HFFc6 (cell line): ENCODE measurements around the gene TGFBR2. TPM values are rescaled to one million over a fixed set of nuclear protein-coding genes. Genes with fewer than 3 reads are reported as not detected.
A peak's percentile ranks its signal among the peaks of the same experiment; 100 is the strongest.

Experiments
- DNase-seq: peaks from one replicate; pipeline ENCODE4 v3.0.0-alpha.2; 2018
- H3K27ac Mint-ChIP-seq: 2 replicates; pipeline ENCODE4 v1.8.0; 2020; ENCODE audit warnings: mild to moderate bottlenecking, mixed read lengths
- H3K27me3 Mint-ChIP-seq: 2 replicates; pipeline ENCODE4 v1.8.0; 2021; ENCODE audit warnings: mild to moderate bottlenecking, moderate library complexity, mixed read lengths; ENCODE audit not compliant: insufficient read depth
- H3K36me3 Mint-ChIP-seq: 2 replicates; pipeline ENCODE4 v1.8.0; 2021; ENCODE audit warnings: low read depth, mixed read lengths
- H3K4me1 Mint-ChIP-seq: 2 replicates; pipeline ENCODE4 v1.8.0; 2020; ENCODE audit warnings: low read depth, mixed read lengths
- H3K4me3 Mint-ChIP-seq: 2 replicates; pipeline ENCODE4 v1.8.0; 2020; ENCODE audit warnings: mild to moderate bottlenecking, moderate library complexity, mixed read lengths
- H3K9me3 Mint-ChIP-seq: 2 replicates; pipeline ENCODE4 v1.8.0; 2020; ENCODE audit warnings: mild to moderate bottlenecking, mixed read lengths
- total RNA-seq, 6 experiments: library from RNA; stranded (reverse); fragmentation: NEBNext Ultra II Directional; extraction: Animal tissue kit (Norgen Biotek cat#: 25700); gene quantifications; 2 replicates in 1 of 6; 3 replicates in 5 of 6; pipeline ENCODE4 v1.2.3, GENCODE V29; 2021
- TF ChIP-seq, protein P1 (sequence below): fragments of 200-600 bp; sonication (generic); IDR thresholded peaks from 2 replicates; pipeline ENCODE4 v1.5.0; 2021; ENCODE audit warnings: antibody characterized with exemption, mild to moderate bottlenecking

TGFBR2 gene
- total RNA-seq, 6 experiments from 2014 or later = 78.5 to 135 (median 118) TPM

DNA sequence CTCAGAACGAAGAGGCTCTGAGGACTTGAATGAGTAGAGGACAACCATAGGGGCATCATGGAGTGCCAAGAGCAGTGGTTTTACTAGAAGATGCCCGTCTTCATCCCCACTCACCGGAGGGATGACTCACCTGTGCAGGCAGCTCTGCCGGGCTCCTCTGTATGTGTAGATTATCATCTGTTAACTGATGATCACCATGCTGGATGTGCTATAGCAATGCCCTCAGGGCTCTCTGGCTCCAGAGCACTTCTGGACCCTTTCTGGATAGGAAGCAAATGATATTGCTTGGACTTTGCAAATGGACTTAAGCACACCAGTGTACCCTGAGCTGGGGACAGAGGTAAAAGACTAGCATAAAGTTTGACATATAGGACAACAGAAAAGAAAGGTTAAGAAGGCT is 10.2 kb upstream of the TGFBR2 start:
- TF ChIP-seq, protein P1, sequence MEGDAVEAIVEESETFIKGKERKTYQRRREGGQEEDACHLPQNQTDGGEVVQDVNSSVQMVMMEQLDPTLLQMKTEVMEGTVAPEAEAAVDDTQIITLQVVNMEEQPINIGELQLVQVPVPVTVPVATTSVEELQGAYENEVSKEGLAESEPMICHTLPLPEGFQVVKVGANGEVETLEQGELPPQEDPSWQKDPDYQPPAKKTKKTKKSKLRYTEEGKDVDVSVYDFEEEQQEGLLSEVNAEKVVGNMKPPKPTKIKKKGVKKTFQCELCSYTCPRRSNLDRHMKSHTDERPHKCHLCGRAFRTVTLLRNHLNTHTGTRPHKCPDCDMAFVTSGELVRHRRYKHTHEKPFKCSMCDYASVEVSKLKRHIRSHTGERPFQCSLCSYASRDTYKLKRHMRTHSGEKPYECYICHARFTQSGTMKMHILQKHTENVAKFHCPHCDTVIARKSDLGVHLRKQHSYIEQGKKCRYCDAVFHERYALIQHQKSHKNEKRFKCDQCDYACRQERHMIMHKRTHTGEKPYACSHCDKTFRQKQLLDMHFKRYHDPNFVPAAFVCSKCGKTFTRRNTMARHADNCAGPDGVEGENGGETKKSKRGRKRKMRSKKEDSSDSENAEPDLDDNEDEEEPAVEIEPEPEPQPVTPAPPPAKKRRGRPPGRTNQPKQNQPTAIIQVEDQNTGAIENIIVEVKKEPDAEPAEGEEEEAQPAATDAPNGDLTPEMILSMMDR = no peak
- Mint-ChIP-seq H3K27me3 (no peaks in the 10 kb centered on the region), H3K27ac (peak overlapping the region; percentile 25; the same call in 1 of the 2 replicates), H3K4me3 (no peak overlapping the region), H3K4me1 (peaks cover 34% of the 10 kb centered on the region), H3K9me3 (0 out of 2 replicates have a peak, but pooled peaks cover 8% of the 10 kb centered on the region), H3K36me3 (peaks cover 6% of the 10 kb centered on the region; the same call in 1 of the 2 replicates)
- peak; percentile 43 for DNase-seq

DNA sequence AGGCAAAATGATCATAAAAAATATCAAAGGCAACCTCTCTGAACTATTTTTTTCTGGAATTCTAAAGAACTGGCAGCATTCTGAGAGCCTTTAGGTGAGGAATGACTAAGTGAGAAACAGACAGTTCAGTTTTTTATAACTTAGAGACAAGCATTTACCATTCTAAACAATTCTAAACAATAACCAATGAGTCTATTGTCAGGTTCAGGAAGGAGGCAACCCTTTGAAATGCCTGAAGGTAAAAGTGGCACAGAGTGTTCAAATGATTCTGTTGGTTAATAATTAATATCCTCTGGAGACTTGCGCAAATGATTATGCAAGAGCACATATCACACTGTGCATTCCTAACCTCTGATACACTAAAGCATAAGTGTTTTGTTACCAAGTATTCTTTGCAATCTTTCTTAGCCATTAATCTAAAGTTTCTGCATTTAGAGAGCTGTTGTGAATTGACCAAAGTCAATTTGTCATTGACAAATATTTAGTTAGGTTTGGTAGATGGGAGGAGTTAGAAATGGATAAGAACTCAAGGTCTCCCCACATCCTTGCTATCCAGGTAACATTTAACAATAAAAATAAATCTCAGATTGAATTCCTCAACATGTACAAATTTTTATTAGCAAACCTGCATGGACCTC is 9.2 kb upstream of the TGFBR2 start:
- peaks cover 34% of the 10 kb centered on the region for H3K4me1 Mint-ChIP-seq
- 0 out of 2 replicates have a peak, but pooled peaks cover 4% of the 10 kb centered on the region for H3K9me3 Mint-ChIP-seq
- no peaks in the 10 kb centered on the region for H3K27me3 Mint-ChIP-seq
- peak overlapping the region; percentile 59 for H3K27ac Mint-ChIP-seq
- peak overlapping the region; percentile 29; the same call in 1 of the 2 replicates for H3K4me3 Mint-ChIP-seq
- TF ChIP-seq, protein P1 = no peak
- H3K36me3 Mint-ChIP-seq = 0 out of 2 replicates have a peak, but pooled peaks cover 7% of the 10 kb centered on the region
- DNase-seq = peak; percentile 67

DNA sequence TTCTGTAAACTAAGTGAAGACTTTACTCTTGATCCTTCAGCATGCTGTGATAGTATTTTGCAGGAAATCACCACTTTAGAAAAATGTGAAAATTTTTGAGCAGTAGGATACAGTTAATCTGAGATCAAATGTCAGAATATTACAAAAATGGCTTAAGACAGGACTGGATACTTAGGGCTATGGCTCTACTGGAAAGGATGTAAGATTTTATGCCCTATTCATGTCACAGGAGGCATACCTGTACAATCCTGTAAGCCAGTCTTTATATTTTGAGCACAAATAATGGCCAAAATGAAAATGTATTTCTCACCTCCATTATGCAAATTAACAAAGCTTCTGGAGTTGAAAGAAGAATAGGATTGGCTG is 8.6 kb upstream of the TGFBR2 start:
- H3K4me1 Mint-ChIP-seq = peaks cover 34% of the 10 kb centered on the region
- no peaks in the 10 kb centered on the region for H3K9me3 Mint-ChIP-seq
- no peaks in the 10 kb centered on the region for H3K27me3 Mint-ChIP-seq
- DNase-seq = no peak
- TF ChIP-seq, protein P1 = no peak
- 0 out of 2 replicates have a peak, but pooled peaks cover 6% of the 10 kb centered on the region for H3K36me3 Mint-ChIP-seq
- H3K27ac Mint-ChIP-seq = peak overlapping the region; percentile 59
- no peak overlapping the region for H3K4me3 Mint-ChIP-seq

DNA sequence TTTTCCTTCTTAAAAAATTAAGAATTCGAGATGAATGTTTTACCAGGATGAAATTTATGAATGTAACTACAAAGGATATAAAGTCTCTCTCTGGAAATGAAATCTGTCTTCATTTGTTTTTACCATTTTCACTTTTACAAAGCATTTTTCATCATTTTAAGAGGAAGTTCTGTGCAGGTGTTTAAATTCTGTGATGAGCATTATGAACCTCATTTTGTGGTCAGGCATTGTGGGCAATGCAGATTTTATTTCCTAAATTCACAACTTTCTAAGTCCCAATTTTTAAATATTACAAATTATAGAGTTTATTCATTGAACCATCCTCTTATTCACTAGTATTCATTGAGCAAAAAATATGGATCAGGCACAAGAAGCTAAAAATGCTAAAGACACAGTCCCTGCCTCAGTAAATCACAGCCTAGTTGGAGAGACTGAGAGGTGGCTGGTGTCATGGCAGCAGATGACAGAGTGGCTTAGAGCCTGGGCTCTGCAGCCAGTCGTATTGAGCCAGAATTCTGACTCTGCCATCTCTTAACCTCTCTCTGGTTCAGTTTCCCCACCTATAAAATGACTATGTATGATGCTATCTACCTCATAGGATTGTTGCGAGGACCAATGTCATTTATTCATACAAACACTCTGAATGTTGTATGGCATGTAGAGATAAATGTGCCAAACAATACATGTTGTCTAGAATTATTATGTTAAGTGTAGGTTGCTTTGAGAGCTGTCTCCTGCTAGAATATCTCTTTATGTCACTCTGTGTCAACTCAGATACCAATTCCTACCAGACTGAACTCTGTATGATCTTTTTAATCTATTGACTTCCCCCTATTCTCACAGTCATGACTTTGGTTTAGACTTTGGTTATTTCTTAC is 7.5 kb upstream of the TGFBR2 start:
- Mint-ChIP-seq H3K4me1 (peaks cover 36% of the 10 kb centered on the region), H3K27me3 (no peaks in the 10 kb centered on the region), H3K4me3 (no peak overlapping the region), H3K36me3 (0 out of 2 replicates have a peak, but pooled peaks cover 6% of the 10 kb centered on the region), H3K27ac (no peak overlapping the region), H3K9me3 (no peaks in the 10 kb centered on the region)
- DNase-seq = no peak
- TF ChIP-seq, protein P1 = no peak

DNA sequence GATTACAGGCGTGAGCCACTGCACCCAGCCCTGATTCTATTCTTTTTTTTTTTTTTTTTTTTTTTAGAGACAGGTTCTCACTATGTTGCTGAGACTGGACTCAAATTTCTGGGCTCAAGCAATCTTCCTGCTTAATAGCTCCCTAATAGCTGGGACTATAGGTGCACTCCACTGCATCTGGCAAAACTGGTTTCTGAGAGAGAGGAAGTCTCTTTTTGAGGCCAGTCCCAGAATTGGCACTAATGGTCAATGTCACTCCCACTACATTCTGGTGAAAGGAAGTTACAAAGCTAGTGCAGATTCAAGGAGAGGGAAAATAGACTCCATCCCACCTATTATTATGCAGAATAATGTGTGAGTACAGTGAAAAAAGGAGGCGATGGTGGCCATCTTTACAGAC is 5.8 kb upstream of the TGFBR2 start:
- H3K27ac Mint-ChIP-seq = no peak overlapping the region
- peaks cover 2% of the 10 kb centered on the region; the same call in 1 of the 2 replicates for H3K27me3 Mint-ChIP-seq
- no peak overlapping the region for H3K4me3 Mint-ChIP-seq
- TF ChIP-seq, protein P1 = no peak
- 0 out of 2 replicates have a peak, but pooled peaks cover 6% of the 10 kb centered on the region for H3K36me3 Mint-ChIP-seq
- no peaks in the 10 kb centered on the region for H3K9me3 Mint-ChIP-seq
- H3K4me1 Mint-ChIP-seq = peaks cover 52% of the 10 kb centered on the region
- no peak for DNase-seq
